HCT116 (cell line): ENCODE results near the gene VASN. TPM values are rescaled to one million over a fixed set of nuclear protein-coding genes. Genes with fewer than 3 reads are reported as not detected.

Experiments
- ATAC-seq: fragments of 200-7000 bp; cut with Tn5 transposase; 2 replicates; pipeline ENCODE4 v1.9.1; 2020; ENCODE audit warnings: mild to moderate bottlenecking, moderate library complexity
- BruUV-seq: library from RNA; stranded (reverse); fragments of 400-500 nt; replicated peaks from 2 replicates; lab custom pipeline; 2021; lab: Mats Ljungman, UMichigan
- CTCF ChIA-PET: fragments of 300-600 bp; sonication (Branson Sonifier 250); formaldehyde crosslinking; loops from one replicate; lab custom pipeline; 2021; ENCODE audit warnings: antibody characterized with exemption; lab: Charles Lee
- POLR2A ChIA-PET: fragments of 300-600, 350-600 bp; sonication (Branson Sonifier 250); formaldehyde crosslinking; loops from one replicate; lab custom pipeline; 2021; ENCODE audit warnings: antibody characterized with exemption; lab: Charles Lee
- RAD21 ChIA-PET, 2 experiments: fragments of 300-600 bp; sonication (Branson Sonifier 250); formaldehyde crosslinking; loops; one replicate each; lab custom pipeline; 2023; ENCODE audit warnings: low total read pairs in 2 of 2; ENCODE audit not compliant: uncharacterized antibody in 2 of 2, unreplicated experiment in 2 of 2, low non-redundant PET in 1 of 2; lab: Charles Lee
- DNase-seq: peaks from one replicate; pipeline ENCODE4 v3.0.0-alpha.2; 2010; ENCODE audit warnings: low read depth, low spot score
- H2AFZ ChIP-seq: fragments of 200-600 bp; shearing (Covaris generic), sonication (generic); 2 replicates; pipeline ENCODE4 v1.6.1; 2017; ENCODE audit warnings: low read depth, mixed run types, mixed read lengths, antibody characterized with exemption, low read length; ENCODE audit not compliant: poor library complexity, severe bottlenecking
- H3K27ac ChIP-seq: 2 replicates; pipeline ENCODE4 v1.5.1; 2012; ENCODE audit warnings: low read depth, low read length
- H3K27me3 ChIP-seq: fragments of 200-600 bp; sonication (generic); 2 replicates; pipeline ENCODE4 v1.6.1; 2016; ENCODE audit warnings: mixed run types, low read length, mixed read lengths; ENCODE audit not compliant: insufficient read depth
- H3K36me3 ChIP-seq, 2 experiments: fragments of 200-500 bp in 1 of 2; fragments of 200-600 bp in 1 of 2; sonication (Bioruptor generic) in 1 of 2; sonication (generic) in 1 of 2; 2 replicates each; pipeline versions ENCODE4 v1.5.1 to v1.6.1; 2014 to 2016; ENCODE audit warnings: low read length in 2 of 2, inconsistent platforms in 1 of 2, mixed read lengths in 1 of 2, mixed run types in 1 of 2; ENCODE audit not compliant: insufficient read depth in 2 of 2, control insufficient read depth in 1 of 2
- H3K4me1 ChIP-seq, 2 experiments: fragments of 200-600 bp in 1 of 2; sonication (generic) in 1 of 2; 2 replicates each; pipeline versions ENCODE4 v1.5.1 to v1.6.1; 2012 to 2017; ENCODE audit warnings: low read length in 2 of 2, inconsistent platforms in 1 of 2, mild to moderate bottlenecking in 1 of 2, mixed read lengths in 1 of 2, mixed run types in 1 of 2, moderate library complexity in 1 of 2; ENCODE audit not compliant: insufficient read depth in 2 of 2, control insufficient read depth in 1 of 2
- H3K4me2 ChIP-seq: fragments of 200-600 bp; sonication (generic); 2 replicates; pipeline ENCODE4 v1.6.1; 2017; ENCODE audit warnings: mixed run types, low read length, mixed read lengths
- H3K4me3 ChIP-seq, 2 experiments: fragments of 200-600 bp in 1 of 2; sonication (generic) in 1 of 2; replicated peaks in 1 of 2; 2 replicates each; pipeline ENCODE4 v1.5.1; 2011 to 2016; ENCODE audit warnings: low read length in 2 of 2, control low read depth in 1 of 2, low read depth in 1 of 2, mild to moderate bottlenecking in 1 of 2, mixed read lengths in 1 of 2, mixed run types in 1 of 2
- H3K79me2 ChIP-seq: fragments of 200-600 bp; sonication (generic); 2 replicates; pipeline ENCODE4 v1.6.1; 2017; ENCODE audit warnings: mild to moderate bottlenecking, mixed run types, low read length, moderate library complexity, mixed read lengths; ENCODE audit not compliant: insufficient read depth
- H3K9ac ChIP-seq: fragments of 200-600 bp; sonication (generic); 2 replicates; pipeline ENCODE4 v1.6.1; 2016; ENCODE audit warnings: low read length, mixed read lengths
- H3K9me2 ChIP-seq: fragments of 200-600 bp; sonication (generic), shearing (Covaris generic); 2 replicates; pipeline ENCODE4 v1.6.1; 2017; ENCODE audit warnings: mixed run types, mild to moderate bottlenecking, moderate library complexity; ENCODE audit not compliant: insufficient read depth
- H3K9me3 ChIP-seq, 2 experiments: fragments of 200-500 bp in 1 of 2; fragments of 200-600 bp in 1 of 2; sonication (Bioruptor generic) in 1 of 2; sonication (generic) in 1 of 2; 2 replicates each; pipeline ENCODE4 v1.6.1; 2014 to 2017; ENCODE audit warnings: low read length in 2 of 2, mixed read lengths in 2 of 2, inconsistent platforms in 1 of 2, low read depth in 1 of 2, mild to moderate bottlenecking in 1 of 2, mixed run types in 1 of 2, moderate library complexity in 1 of 2; ENCODE audit not compliant: control insufficient read depth in 1 of 2, insufficient read depth in 1 of 2
- H4K20me1 ChIP-seq: fragments of 200-600 bp; sonication (generic), shearing (Covaris generic); 2 replicates; pipeline ENCODE4 v1.6.1; 2017; ENCODE audit warnings: mixed run types, mild to moderate bottlenecking, moderate library complexity; ENCODE audit not compliant: insufficient read depth
- CTCF ChIP-seq, 3 experiments: fragments of 200-600 bp in 1 of 3; sonication (generic) in 1 of 3; IDR thresholded peaks in 2 of 3; conservative IDR thresholded peaks in 1 of 3; 2 replicates each; pipeline ENCODE4 v1.5.1; 2012 to 2017; ENCODE audit warnings: low read depth in 2 of 3, low read length in 2 of 3, antibody characterized with exemption in 1 of 3, borderline replicate concordance in 1 of 3, control low read depth in 1 of 3, mild to moderate bottlenecking in 1 of 3, mixed read lengths in 1 of 3, mixed run types in 1 of 3, moderate library complexity in 1 of 3; ENCODE audit not compliant: insufficient read depth in 1 of 3
- EGR1 ChIP-seq: IDR thresholded peaks from 2 replicates; pipeline ENCODE4 v1.6.1; 2012; ENCODE audit warnings: low read depth
- EZH2phosphoT487 ChIP-seq: fragments of 200-600 bp; IDR thresholded peaks from 2 replicates; pipeline ENCODE4 v1.6.1; 2018; ENCODE audit warnings: antibody characterized with exemption, borderline replicate concordance
- POLR2A ChIP-seq: IDR thresholded peaks from 2 replicates; pipeline ENCODE4 v1.7.0; 2011; ENCODE audit warnings: borderline replicate concordance; ENCODE audit not compliant: insufficient read depth, insufficient read length; ENCODE audit errors: extremely low read depth
- TCF7L2 ChIP-seq: IDR thresholded peaks from 2 replicates; pipeline ENCODE4 v1.7.0; 2011; ENCODE audit warnings: borderline replicate concordance, inconsistent platforms; ENCODE audit not compliant: insufficient read depth, insufficient read length; ENCODE audit errors: extremely low read depth
- ZBTB33 ChIP-seq: IDR thresholded peaks from 2 replicates; pipeline ENCODE4 v1.6.1; 2011; ENCODE audit warnings: mild to moderate bottlenecking, low read length, moderate library complexity; ENCODE audit not compliant: insufficient replicate concordance; ENCODE audit errors: extremely low read depth
- intact Hi-C: fragments of 100-400 bp; cut with micrococcal nuclease; formaldehyde crosslinking; loops from 2 replicates; pipeline ENCODE4 v1.10.0; 2022
- total RNA-seq: library from RNA; stranded (reverse); gene quantifications from one replicate; pipeline ENCODE4 v1.2.1, GENCODE V29; 2021; ENCODE audit not compliant: unreplicated experiment

The VASN gene
- total RNA-seq, 1 experiment from 2014 or later: 6.3 TPM

GRCh38 chr16:4388271-4389021 is 16.8 kb downstream of the VASN start:
- RAD21 ChIA-PET: no interaction called here
- no peak for ATAC-seq
- Histone ChIP-seq H4K20me1 (no peaks in the 10 kb centered on the region), H3K9me3 (no peaks in the 10 kb centered on the region), H3K4me1 (peaks cover 5 to 12% of the 10 kb centered on the region in 2 experiments; a peak in 3 of 4 replicates)
- no peak for DNase-seq
- TF ChIP-seq POLR2A (no peak), CTCF (IDR thresholded peaks at IDR 0.05 in 2 of 3, conservative IDR thresholded peaks at IDR 0.05 in 1 of 3; ENCODE audit: borderline replicate concordance in 1 of 3, insufficient read depth in 1 of 3, low read depth in 2 of 3, low read length in 2 of 3) (no peak), EZH2phosphoT487 (no peak), TCF7L2 (no peak), ZBTB33 (no peak), EGR1 (no peak)
- TF ChIP-seq, all 23 proteins: peak for 0
- Histone ChIP-seq H3K9me2 (no peaks in the 10 kb centered on the region), H3K79me2 (no peaks in the 10 kb centered on the region), H3K4me2 (no peak overlapping the region), H3K36me3 (no peaks in the 10 kb centered on the region), H3K9ac (no peak overlapping the region), H3K27me3 (no peaks in the 10 kb centered on the region), H2AFZ (no peak overlapping the region), H3K4me3 (no peak overlapping the region), H3K27ac (no peak overlapping the region)
- BruUV-seq: no TSS peak
- intact Hi-C loops: no loop called here
- CTCF ChIA-PET: interaction anchor here (1.1 kb wide), 1 partner anchor 16 kb away, joined by 3 read pairs; no protein-coding TSS in a partner anchor
- POLR2A ChIA-PET: no interaction called here
